Right renal cortex interstitium (tissue), 3 donors: ENCODE results near the gene CAPN15. TPM values are rescaled to one million over a fixed set of nuclear protein-coding genes. Genes with fewer than 3 reads are reported as not detected.

Experiments
- DNase-seq, 3 donors: peaks; one replicate each; pipeline ENCODE4 v3.0.0-alpha.2; 2013; ENCODE audit warnings: low read depth in 3 of 3, low spot score in 2 of 3
- polyA plus RNA-seq, 3 donors: library from polyadenylated mRNA; unstranded; fragments of 120-200 nt; gene quantifications; one replicate each; pipeline ENCODE4 v1.2.1, GENCODE V29; 2013; ENCODE audit not compliant: insufficient read length in 3 of 3

Gene CAPN15
- polyA plus RNA-seq, 3 donors = 18.2 to 19.8 (median 18.2) TPM

DNA sequence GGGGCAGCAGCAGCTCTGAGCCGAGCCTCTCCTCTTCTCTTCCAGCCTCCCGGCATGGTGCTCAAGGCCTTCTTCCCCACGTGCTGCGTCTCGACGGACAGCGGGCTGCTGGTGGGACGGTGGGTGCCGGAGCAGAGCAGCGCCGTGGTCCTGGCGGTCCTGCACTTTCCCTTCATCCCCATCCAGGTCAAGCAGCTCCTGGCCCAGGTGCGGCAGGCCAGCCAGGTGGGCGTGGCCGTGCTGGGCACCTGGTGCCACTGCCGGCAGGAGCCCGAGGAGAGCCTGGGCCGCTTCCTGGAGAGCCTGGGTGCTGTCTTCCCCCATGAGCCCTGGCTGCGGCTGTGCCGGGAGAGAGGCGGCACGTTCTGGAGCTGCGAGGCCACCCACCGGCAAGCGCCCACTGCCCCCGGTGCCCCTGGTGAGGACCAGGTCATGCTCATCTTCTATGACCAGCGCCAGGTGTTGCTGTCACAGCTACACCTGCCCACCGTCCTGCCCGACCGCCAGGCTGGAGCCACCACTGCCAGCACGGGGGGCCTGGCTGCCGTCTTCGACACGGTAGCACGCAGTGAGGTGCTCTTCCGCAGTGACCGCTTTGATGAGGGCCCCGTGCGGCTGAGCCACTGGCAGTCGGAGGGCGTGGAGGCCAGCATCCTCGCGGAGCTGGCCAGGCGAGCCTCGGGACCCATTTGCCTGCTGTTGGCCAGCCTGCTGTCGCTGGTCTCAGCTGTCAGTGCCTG is 46.7 kb downstream of the CAPN15 start:
- DNase-seq = no peak

GRCh38 chr16:575354-576196 is 48.1 kb downstream of the CAPN15 start:
- no peak for DNase-seq

DNA sequence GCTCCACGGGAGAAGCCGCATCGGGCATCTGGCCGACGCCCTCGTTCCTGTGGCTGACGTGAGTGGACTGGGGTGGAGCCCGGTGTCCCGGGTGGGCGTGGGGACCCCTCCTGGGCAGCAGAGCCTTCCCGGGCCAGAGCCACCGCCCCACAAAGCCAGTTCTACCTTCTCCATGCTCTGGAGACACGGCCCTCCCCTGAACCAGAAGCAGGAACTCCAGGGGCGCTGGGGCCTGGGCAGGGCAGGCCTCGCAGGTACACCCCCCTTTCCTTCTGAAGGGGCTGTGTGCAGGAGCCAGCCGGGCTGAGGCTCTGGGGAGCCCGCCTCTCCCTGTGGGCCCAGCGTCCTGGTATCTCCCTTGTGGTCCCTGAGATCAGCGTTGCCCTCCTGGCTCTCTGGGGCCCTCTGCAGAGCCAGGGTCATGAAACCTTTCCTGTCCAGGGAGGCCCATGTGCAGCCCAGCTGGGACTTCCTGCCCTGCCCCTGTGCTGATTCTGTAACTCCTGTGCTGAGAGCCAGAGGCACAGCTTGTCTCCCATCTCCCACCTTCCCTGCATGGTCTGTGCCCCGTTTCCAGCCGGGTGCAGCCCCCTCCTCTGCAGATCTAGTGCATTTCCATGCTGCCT is 48.8 kb downstream of the CAPN15 start:
- no peak for DNase-seq

- DNase-seq = no peak
Measured at GRCh38 chr16:576823-577201, 49.3 kb downstream of the CAPN15 start.

DNA sequence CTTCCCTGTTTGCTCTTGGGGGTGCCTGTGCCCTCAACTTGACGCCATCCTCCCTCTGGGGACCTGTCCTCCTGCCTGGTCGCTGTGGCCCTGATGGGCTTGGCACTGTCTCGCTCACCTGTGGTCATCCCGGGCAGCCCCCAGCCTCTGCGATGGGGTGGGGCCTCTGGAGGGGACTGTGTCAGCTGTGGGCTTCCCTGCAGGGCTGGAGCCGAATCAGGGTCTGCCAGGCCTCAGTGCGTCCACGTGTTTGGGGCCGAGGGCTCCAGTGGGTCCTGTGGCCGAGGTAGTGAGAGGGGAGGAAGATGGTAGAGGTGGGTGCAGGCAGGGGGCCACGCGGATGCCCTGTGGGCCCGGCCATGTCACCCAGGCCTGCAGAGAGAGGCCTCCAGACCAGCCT is 50.3 kb downstream of the CAPN15 start:
- no peak for DNase-seq

DNA sequence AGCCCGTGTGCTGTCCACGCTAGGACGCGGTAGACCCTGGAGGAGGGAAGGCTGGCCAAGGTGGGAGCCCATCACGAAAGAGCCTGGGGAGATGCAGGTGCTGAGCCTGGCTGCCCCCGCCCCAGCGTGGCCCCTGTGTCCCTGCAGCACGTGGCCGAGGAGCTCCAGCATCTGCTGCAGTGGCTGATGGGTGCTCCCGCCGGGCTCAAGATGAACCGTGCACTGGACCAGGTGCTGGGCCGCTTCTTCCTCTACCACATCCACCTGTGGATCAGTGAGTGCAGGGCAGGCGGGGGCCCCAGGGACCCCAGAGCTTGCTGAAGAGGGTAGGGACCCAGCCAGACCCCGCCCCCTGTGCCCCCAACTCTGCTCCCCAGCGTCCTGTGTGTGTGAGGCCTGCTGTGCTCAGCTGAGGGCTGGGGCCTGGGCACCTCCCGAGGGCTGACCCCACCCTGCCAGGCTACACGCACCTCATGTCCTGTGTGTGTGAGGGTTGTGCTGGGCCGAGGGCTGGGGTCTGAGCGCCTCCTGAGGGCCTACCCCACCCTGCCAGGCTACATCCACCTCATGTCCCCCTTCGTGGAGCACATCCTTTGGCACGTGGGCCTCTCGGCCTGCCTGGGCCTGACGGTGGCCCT is 50.8 kb downstream of the CAPN15 start:
- DNase-seq = no peak

DNA sequence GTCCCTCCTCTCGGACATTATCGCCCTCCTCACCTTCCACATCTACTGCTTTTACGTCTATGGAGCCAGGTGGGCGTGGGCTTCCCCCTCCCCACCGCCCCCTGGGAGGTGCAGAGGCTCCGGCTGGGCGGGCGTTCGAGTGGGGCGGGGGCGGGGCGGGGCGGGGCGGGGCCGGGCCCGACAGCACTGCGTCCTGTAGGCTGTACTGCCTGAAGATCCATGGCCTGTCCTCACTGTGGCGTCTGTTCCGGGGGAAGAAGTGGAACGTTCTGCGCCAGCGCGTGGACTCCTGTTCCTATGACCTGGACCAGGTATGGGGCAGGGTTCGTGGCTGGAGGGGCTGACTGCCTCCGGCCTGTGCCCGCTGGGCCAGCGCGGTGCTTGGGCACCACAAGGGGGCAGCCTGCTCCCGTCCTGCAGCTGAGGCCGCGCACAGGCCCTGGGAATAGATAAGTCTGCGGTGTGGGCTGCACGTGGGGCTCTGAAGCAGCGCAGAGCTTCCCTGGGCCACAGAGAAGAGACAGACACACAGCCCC is 51.4 kb downstream of the CAPN15 start:
- DNase-seq = no peak

- no peak for DNase-seq
Measured at GRCh38 chr16:580141-580945, 52.8 kb downstream of the CAPN15 start.

DNA sequence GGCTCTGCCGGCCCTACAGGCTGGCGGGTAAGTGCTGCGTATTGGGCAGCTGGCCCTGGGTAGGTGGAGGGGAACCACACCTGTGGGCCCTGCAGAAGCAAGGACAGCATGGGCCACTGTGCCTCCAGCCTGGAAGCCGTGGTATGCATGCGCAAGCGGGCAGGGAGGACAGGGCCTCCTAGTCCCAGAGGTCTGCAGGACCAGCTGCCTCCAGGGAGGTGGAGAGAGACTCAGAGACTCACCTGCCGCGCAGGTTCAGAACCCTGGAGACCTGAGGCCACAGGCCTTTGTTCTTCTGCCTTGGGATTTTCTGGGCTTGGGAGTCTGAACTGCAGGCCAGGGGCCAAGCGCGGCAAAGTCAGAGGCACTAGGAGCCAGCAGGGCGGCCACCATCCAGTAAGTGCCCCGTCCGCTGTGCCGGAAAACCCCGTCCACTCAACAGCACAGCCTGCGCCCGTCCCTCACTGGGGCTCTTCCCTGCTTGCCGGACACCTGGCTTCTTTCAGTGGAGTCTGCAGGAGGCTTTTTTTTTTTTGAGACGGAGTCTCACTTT is 53.5 kb downstream of the CAPN15 start:
- no peak for DNase-seq

DNA sequence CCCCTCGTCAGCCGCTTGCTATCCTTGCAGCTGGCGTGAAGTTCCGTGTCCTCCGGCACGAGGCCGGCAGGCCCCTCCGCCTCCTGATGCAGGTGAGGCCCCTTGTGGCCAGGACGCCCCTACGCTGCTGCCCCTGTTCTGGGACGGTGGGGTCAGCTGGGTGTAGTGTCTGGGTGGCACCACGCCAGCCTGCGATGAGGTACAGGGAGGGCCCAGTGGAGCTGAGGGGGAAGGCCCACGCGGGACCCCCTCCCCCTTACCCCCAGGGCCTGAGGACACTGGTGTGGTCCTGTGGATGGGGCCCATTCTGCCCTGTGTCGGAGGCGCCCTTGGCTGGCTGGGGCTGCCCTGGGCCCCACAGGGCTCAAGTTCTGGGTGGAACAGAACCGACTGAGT is 54.7 kb downstream of the CAPN15 start:
- DNase-seq = no peak

GRCh38 chr16:582614-583331 is 55.3 kb downstream of the CAPN15 start:
- DNase-seq = no peak

DNA sequence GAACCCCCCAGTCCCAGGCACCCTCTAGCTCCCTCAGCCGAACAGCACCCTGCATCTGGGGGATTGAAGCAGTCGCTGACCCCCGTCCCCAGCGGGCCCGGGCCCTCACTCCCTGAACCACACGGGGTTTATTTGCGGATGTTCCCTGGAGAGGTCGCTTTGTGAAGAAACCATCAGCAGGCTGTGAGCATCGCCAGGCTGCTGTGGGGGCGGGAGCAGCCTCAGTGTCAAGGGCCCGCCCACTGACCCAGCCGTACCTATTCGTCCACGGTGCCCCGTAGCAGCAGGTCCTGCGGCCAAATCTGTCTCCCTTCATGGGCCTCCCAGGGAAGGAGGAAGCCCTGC is 55.9 kb downstream of the CAPN15 start:
- no peak for DNase-seq

DNA sequence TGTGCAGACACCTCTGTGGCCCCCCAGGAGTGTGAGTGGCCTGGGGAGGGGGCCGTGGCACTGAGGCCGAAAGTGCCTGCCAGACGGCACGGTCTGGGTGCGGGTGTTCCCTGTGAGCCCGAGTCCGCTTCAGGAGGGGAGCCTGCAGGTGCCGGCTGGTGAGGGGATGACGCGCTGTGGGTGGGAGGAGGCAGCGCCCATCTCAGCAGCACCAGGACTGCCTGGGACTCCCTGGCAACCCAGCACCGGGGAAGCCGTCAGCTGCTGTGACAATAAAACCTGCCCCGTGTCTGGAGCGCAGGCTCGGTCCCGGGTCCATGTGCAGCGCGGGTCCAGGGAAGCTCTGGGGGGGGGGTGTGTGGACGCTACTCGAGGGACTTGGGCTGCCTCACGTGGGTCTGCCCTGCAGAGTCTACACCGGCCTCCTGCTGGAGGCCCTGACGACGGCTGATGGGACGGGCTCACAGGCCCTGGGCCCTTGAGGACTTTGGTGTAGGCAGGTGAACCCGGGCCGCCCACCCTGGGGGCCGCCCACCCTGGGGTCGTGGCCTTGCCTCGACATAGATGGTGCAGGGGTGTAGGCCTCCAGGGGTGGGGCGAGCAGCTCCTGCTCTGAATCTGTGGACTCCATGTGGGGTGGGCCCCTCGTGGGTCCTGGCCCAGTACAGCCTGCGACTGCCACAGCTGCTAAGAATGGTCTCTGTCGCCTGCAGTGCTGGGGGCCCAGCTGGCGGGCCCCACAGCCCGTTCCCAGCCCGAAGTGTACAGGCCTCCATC is 56.5 kb downstream of the CAPN15 start:
- no peak for DNase-seq

DNA sequence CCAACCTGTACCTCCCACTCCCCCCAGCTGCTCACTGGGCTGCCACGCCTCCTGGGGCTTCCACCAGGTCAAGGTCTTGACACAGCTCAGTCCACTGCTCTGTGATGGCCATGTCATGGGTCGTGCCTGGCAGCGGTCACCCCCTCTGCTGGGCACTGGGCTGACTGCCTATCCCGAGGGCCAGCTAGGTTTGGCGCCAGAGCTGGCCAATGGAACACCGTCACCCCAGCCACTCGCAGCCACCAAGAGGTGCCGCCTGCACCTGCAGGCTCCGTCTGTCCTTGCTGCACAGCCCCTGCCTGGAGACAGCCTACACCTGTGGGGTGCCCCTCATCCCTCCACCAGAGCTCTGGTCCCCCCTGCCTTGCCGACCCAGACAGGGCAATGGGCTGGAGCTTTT is 57.8 kb downstream of the CAPN15 start:
- no peak for DNase-seq

- DNase-seq = no peak
Measured at GRCh38 chr16:586047-586644, 58.6 kb downstream of the CAPN15 start.

DNA sequence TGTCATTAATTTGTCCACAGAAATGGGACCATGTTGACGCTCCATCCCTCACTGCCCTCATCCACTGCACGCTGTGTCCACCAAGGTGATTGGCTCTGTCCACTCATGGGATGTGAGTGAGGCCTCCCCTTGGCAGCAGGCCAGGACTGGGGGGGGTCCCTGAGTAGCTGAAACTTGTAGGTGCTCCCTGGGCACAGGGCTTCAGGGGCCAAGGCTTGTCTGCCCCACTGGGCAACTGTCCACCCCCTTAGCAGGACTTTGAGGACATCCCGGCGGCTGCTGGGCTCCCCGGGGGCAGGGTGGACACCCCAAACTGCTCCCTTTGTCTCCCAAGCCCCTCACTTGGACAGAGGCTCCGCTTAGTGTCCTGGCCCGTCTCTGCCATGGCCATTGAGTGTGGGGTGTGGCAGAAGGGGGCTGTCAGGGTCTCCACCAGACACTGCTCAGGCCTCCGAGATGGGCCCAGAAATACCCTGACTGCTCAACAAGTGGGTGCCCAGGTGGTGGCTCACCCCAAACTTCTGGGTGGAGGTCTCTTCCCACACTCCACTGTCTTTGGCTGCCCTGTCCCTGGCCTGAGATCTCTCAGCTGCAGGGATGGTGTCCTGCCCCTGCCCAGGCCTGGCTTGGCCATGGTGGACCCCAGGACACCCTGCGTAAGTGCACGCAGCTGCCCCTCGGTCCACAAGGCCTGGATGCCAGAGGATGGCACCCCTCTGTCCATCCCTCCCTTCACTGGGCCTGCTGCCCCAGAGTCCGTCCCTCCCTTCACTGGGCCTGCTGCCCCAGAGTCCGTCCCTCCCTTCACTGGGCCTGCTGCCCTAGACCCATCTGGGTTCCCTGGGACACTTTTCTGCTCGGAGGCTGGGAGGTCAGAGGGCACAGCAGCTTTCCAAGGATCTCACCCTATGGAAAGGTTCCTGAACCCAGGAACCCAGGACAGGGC is 59.4 kb downstream of the CAPN15 start:
- DNase-seq = no peak

DNA sequence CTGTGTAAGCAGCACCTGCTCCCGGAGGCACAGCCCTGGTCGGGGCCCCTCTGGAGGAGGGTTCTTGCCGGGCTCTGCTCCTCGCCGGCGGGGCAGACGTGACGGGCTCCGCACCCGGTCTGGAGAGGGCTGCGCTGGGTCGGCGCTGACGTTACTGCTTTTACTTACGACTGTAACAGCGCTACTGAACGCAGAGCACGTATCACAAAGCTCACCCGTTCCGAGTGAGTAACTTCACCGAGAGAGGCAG is 61.1 kb downstream of the CAPN15 start:
- DNase-seq = no peak
